A172 (cell line): ENCODE data around the gene ARHGEF38. TPM values are rescaled to one million over a fixed set of nuclear protein-coding genes. Genes with fewer than 3 reads are reported as not detected.
A peak's percentile ranks its signal among the peaks of the same experiment; 100 is the strongest.
"Not testable (repeated sequence)": the region's sequence is repeated elsewhere in the genome, so short reads cannot be mapped to it uniquely, and the experiment has no call there.

Experiments used
- DNase-seq: peaks from one replicate; pipeline ENCODE4 v3.0.0-alpha.2; 2015; ENCODE audit warnings: low spot score
- total RNA-seq: library from RNA; depleted of rRNA; stranded (reverse); fragments of >200 nt; shearing (Covaris generic); gene quantifications from 2 replicates; pipeline ENCODE4 v1.2.3, GENCODE V29; 2014; rRNA removed

The ARHGEF38 gene
- total RNA-seq, 1 experiment from 2014 or later: not detected

DNA sequence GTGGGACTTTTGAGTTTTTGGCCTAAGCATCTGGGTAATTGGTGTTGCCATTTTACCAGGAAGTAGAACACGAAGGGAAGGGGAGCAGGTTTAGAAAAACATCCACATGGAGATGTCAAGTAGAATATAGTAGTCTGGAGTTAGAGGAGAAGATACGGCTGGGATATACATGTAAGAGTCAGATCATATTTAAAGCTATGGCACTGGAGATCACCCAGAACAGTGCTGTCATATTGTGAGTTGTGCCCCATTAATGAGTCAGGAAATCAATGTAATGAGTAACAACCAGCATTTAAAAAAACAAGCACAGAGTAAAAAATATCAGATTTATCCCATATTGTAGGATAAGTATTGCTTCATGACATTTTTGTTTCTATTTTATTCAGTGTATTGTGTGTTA, 160.3 kb downstream of the ARHGEF38 start:
- no peak for DNase-seq

- DNase-seq: no peak
These were observed 161.7 kb downstream of the ARHGEF38 start for GRCh38 chr4:105714071-105714521.

- no peak for DNase-seq
These were observed 162.5 kb downstream of the ARHGEF38 start for GRCh38 chr4:105714932-105715331.

DNA sequence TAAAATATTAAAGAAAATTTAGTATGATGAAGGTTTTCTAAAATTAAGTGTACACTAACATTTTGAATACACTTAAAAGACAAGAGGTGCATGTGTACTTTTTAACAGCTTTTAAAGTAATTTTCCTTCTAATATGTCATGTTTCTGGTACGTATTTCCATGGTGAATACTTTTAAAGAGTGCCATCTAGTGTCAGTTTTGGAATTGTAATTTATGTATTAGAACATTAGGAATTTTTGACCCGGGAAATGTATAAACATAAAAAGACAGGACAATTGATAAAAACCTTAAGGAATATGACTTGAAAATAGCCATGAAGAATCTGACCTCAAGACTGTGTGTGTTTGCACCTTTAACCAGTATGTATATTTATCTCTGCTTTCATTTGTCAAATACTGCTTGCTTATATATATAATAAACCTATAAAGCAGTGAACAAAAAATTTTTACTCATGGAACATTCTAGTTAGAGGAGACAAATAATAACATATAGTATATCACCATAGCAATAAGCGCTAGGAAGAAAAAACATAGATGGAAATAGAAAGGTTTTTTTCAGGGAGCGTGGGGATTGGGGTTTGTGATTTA, 163.4 kb downstream of the ARHGEF38 start:
- DNase-seq: peak; percentile 37

- DNase-seq: no peak
These were observed 166.8 kb downstream of the ARHGEF38 start for GRCh38 chr4:105719204-105719603.

GRCh38 chr4:105725623-105726022, 173.2 kb downstream of the ARHGEF38 start:
- no peak for DNase-seq

GRCh38 chr4:105729895-105730294, 177.5 kb downstream of the ARHGEF38 start:
- not testable (repeated sequence) for DNase-seq

Other genes starting within 250 kb of the ARHGEF38 start
- 78.4 and 79.7 TPM in 2 replicates for gene PPA2, start 78.6 kb upstream of the ARHGEF38 start, total RNA-seq
- 17.4 and 27.7 TPM in 2 replicates for gene INTS12, start 156.1 kb downstream of the ARHGEF38 start, total RNA-seq
- gene GSTCD, start 156.2 kb downstream of the ARHGEF38 start, total RNA-seq: 13.3 and 15.1 TPM in 2 replicates